Heart right ventricle (tissue), 16 donors: ENCODE measurements around the gene PARP1. TPM values are rescaled to one million over a fixed set of nuclear protein-coding genes. Genes with fewer than 3 reads are reported as not detected.
A peak's percentile ranks its signal among the peaks of the same experiment; 100 is the strongest.

Experiments used
- ATAC-seq, 8 donors: fragments of 200-7000 bp; cut with Tn5 transposase; one replicate each; pipeline ENCODE4 v1.9.1; 2020; ENCODE audit warnings: mild to moderate bottlenecking in 8 of 8, moderate library complexity in 8 of 8, moderate number of reproducible peaks in 1 of 8
- DNase-seq, 2 donors: peaks; one replicate each; pipeline ENCODE4 v3.0.0-alpha.2; 2020
- H3K27ac ChIP-seq, 10 donors: fragments of 200-600 bp; sonication (generic) in 2 of 10; one replicate each; pipeline versions ENCODE4 v1.5.0 to v1.8.0; 2020 to 2022; ENCODE audit warnings: mild to moderate bottlenecking in 3 of 10
- H3K27me3 ChIP-seq, 7 donors: fragments of 200-600 bp; one replicate each; pipeline ENCODE4 v1.8.0; 2021 to 2022; ENCODE audit warnings: mild to moderate bottlenecking in 2 of 7
- H3K36me3 ChIP-seq, 9 donors: fragments of 200-600 bp; sonication (generic) in 1 of 9; one replicate each; pipeline versions ENCODE4 v1.5.0 to v1.8.0; 2020 to 2022; ENCODE audit warnings: mild to moderate bottlenecking in 2 of 9
- H3K4me1 ChIP-seq, 9 donors: fragments of 200-600 bp; sonication (generic) in 1 of 9; one replicate each; pipeline versions ENCODE4 v1.5.0 to v1.8.0; 2020 to 2022; ENCODE audit warnings: mild to moderate bottlenecking in 4 of 9
- H3K4me3 ChIP-seq, 10 donors: fragments of 200-600 bp; sonication (generic) in 2 of 10; one replicate each; pipeline versions ENCODE4 v1.5.0 to v1.8.0; 2020 to 2022; ENCODE audit warnings: mild to moderate bottlenecking in 7 of 10, moderate library complexity in 2 of 10
- H3K9me3 ChIP-seq, 11 donors: fragments of 200-600 bp in 10 of 11; sonication (generic) in 2 of 11; one replicate each; pipeline versions ENCODE4 v1.5.0 to v1.8.0; 2013 to 2022; ENCODE audit warnings: mild to moderate bottlenecking in 2 of 11, control low read depth in 1 of 11, moderate library complexity in 1 of 11
- CTCF ChIP-seq, 9 donors: fragments of 200-600 bp; sonication (generic) in 2 of 9; IDR thresholded peaks; one replicate each; pipeline versions ENCODE4 v1.5.0 to v1.8.0; 2021 to 2022; ENCODE audit warnings: antibody characterized with exemption in 9 of 9, mild to moderate bottlenecking in 5 of 9, moderate library complexity in 1 of 9
- WGBS, 2 donors: extraction: QIAGEN DNeasy Blood & Tissue Kit; methylation state at CpG; one replicate each; pipeline ENCODE4 v1.1.7; 2013; ENCODE audit warnings: inconsistent platforms in 1 of 2; 5-methylcytosine and 5-hydroxymethylcytosine counted together
- intact Hi-C, 10 donors: fragments of 100-400 bp; cut with DNase I; formaldehyde crosslinking; loops; one replicate each; pipeline versions ENCODE4 v1.11.1 to v1.14.2; 2022
- polyA plus RNA-seq, 2 donors: library from polyadenylated mRNA; stranded (reverse); fragments of 200-250 nt; gene quantifications; one replicate each; pipeline ENCODE4 v1.2.3, GENCODE V29; 2013
- total RNA-seq, 10 donors: library from RNA; stranded (reverse); fragmentation: NEBNext Ultra II Directional in 3 of 10; extraction: Animal tissue kit (Norgen Biotek cat#: 25700) in 3 of 10; gene quantifications; one replicate each; pipeline versions ENCODE4 v1.2.1 to v1.2.4, GENCODE V29; 2021 to 2023
- donor health status: Arrhythmogenic right ventricular cardiomyopathy.
- donor health status: ischemic (EF 13 %, LVEDD 7.1; RV severe dilation, severe dysfunction).
- donor health status: healthy with polysubstance abuse.
- donor health status: DM: no; HTN: yes; CAD: no.
- donor health status: DM: no; HTN: no; CAD: no.
- donor health status: ischemic (EF 25% LVEDD 6.9; RV normal size, moderate dysfunction).
- donor health status: ischemic (EF 25% LVEDD 5.7; RV mildly dilated, moderate dysfunction).
- donor health status: healthy.
- donor health status: DM: yes; HTN: yes; CAD: no.
- donor health status: Ischemic cardiomyopathy.
- donor health status: ischemic (EF 35%, LVEDD 5.7; RV mildly dilated, moderate dysfunction).
- donor health status: nonischemic (EF 11% LVEDD 7.7; RV severe dilation, severe dysfunction).
- donor health status: DM: yes; HTN: yes; CAD: no.
- donor health status: PGD.
- donor health status: ischemic (EF 29% LVEDD 5.4; RV normal size, mild dysfunction).
- donor health status: nonischemic (EF 23%, LVEDD 6.1; RV moderate dilation, normal function).

PARP1 gene
- total and polyA plus RNA-seq, 12 donors: 36.1 to 154 (median 110) TPM

GRCh38 chr1:226395753-226396152, 12.1 kb downstream of the PARP1 start:
- no peaks in the 10 kb centered on the region for H3K9me3 ChIP-seq
- ATAC-seq: peak in 2 of 8 donors; percentile 36 to 39
- H3K36me3 ChIP-seq: peaks cover 0 to 84% (median 20%) of the 10 kb centered on the region in 9 donors
- intact Hi-C loops: no loop called here
- H3K4me3 ChIP-seq: no peak overlapping the region
- H3K27me3 ChIP-seq: no peaks in the 10 kb centered on the region
- no peak for DNase-seq
- WGBS, 2 donors: 79 to 87% methylated on average over 6 of the region's 6 CpGs
- no peak for TF ChIP-seq CTCF (IDR thresholded peaks at IDR 0.05)
- H3K4me1 ChIP-seq: peaks cover 0 to 61% (median 13%) of the 10 kb centered on the region in 9 donors
- peak overlapping the region in 1 of 10 donors; percentile 26 for H3K27ac ChIP-seq

- Histone ChIP-seq H3K27ac (no peak overlapping the region), H3K4me3 (no peak overlapping the region), H3K4me1 (peaks cover 0 to 48% (median 11%) of the 10 kb centered on the region in 9 donors), H3K36me3 (peaks cover 0 to 84% (median 28%) of the 10 kb centered on the region in 9 donors), H3K27me3 (no peaks in the 10 kb centered on the region), H3K9me3 (no peaks in the 10 kb centered on the region)
- TF ChIP-seq CTCF (IDR thresholded peaks at IDR 0.05): no peak
- WGBS, 2 donors: 81 to 85% methylated on average over 5 of the region's 5 CpGs
- intact Hi-C loops: no loop called here
- ATAC-seq (peak in 1 of 8 donors; percentile 51), DNase-seq (no peak)
These were observed 13.4 kb downstream of the PARP1 start for GRCh38 chr1:226394462-226394861.

GRCh38 chr1:226390681-226391080, 17.2 kb downstream of the PARP1 start:
- ATAC-seq (no peak), DNase-seq (no peak)
- intact Hi-C loops: no loop called here
- H3K36me3 ChIP-seq: peaks cover 0 to 97% (median 54%) of the 10 kb centered on the region in 9 donors
- peaks cover 0 to 13% (median 0%) of the 10 kb centered on the region in 9 donors for H3K4me1 ChIP-seq
- TF ChIP-seq CTCF (IDR thresholded peaks at IDR 0.05): no peak
- no peak overlapping the region for H3K27ac ChIP-seq
- H3K9me3 ChIP-seq: no peaks in the 10 kb centered on the region
- 100% methylated on average over 3 of the region's 3 CpGs for WGBS, 2 donors
- no peak overlapping the region for H3K4me3 ChIP-seq
- H3K27me3 ChIP-seq: no peaks in the 10 kb centered on the region

GRCh38 chr1:226388131-226388530, 19.8 kb downstream of the PARP1 start:
- TF ChIP-seq CTCF (IDR thresholded peaks at IDR 0.05): no peak
- H3K27ac ChIP-seq: no peak overlapping the region
- DNase-seq: no peak
- ATAC-seq: no peak
- no peaks in the 10 kb centered on the region for H3K27me3 ChIP-seq
- peaks cover 0 to 3% (median 0%) of the 10 kb centered on the region in 9 donors for H3K4me1 ChIP-seq
- no peaks in the 10 kb centered on the region for H3K9me3 ChIP-seq
- intact Hi-C loops: loop anchor here in 1 of 10 donors (5.0 kb wide), 1 partner anchor 151 kb away; no protein-coding TSS in a partner anchor
- H3K36me3 ChIP-seq: peaks cover 0 to 100% (median 79%) of the 10 kb centered on the region in 9 donors
- H3K4me3 ChIP-seq: no peak overlapping the region
- WGBS, 2 donors: 96 to 97% methylated on average over 1 of the region's 1 CpG
